ENCODE data around the gene NAALADL1.

- TF ChIP-seq MYC (IDR thresholded peaks at IDR 0.05; ENCODE audit: low read depth, low read length) (no peak), POLR2A (IDR thresholded peaks at IDR 0.05; ENCODE audit: extremely low read depth, insufficient read length) (no peak)
- TF ChIP-seq, protein P1, sequence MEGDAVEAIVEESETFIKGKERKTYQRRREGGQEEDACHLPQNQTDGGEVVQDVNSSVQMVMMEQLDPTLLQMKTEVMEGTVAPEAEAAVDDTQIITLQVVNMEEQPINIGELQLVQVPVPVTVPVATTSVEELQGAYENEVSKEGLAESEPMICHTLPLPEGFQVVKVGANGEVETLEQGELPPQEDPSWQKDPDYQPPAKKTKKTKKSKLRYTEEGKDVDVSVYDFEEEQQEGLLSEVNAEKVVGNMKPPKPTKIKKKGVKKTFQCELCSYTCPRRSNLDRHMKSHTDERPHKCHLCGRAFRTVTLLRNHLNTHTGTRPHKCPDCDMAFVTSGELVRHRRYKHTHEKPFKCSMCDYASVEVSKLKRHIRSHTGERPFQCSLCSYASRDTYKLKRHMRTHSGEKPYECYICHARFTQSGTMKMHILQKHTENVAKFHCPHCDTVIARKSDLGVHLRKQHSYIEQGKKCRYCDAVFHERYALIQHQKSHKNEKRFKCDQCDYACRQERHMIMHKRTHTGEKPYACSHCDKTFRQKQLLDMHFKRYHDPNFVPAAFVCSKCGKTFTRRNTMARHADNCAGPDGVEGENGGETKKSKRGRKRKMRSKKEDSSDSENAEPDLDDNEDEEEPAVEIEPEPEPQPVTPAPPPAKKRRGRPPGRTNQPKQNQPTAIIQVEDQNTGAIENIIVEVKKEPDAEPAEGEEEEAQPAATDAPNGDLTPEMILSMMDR (IDR thresholded peaks at IDR 0.05; ENCODE audit: low read depth, low read length), result no peak
These were observed 14.2 kb upstream of the NAALADL1 start for GRCh38 chr11:65072631-65072966.

Data from NB4 (cell line).